ENCODE data around the gene CDKL5. TPM values are rescaled to one million over a fixed set of nuclear protein-coding genes. Genes with fewer than 3 reads are reported as not detected.

Gene CDKL5
- polyA plus RNA-seq, 1 experiment = 13.3 TPM

DNA sequence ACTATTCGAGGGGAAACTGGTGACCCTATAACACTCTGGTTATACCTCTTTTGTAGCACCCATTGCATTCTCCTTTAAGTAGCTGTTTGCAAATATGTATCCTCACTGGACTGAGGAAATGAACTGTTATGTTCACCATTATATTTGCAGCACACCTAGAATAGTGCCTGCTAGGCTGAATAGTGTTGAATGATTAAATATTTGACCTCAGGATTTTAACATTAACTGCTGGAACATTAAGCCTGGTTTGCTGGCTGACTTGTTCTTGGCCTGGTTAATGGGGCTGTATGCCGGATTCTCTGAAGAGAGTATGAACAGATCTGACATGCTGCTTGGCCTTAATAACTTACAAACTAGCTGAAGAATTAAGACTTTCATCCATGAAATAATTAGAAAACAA is 166.4 kb downstream of the CDKL5 start:
- Histone ChIP-seq H3K27ac (ENCODE audit: low read depth, low read length) (no peak overlapping the region), H3K9me3 (ENCODE audit: control insufficient read depth, insufficient read depth, low read length) (no peaks in the 10 kb centered on the region), H3K4me3 (ENCODE audit: low read depth, low read length) (no peak overlapping the region), H3K27me3 (ENCODE audit: control insufficient read depth, insufficient read depth, low read length) (no peaks in the 10 kb centered on the region)
- ChIA-PET CTCF (no interaction called here), POLR2A (no interaction called here)
- TF ChIP-seq, protein P1, sequence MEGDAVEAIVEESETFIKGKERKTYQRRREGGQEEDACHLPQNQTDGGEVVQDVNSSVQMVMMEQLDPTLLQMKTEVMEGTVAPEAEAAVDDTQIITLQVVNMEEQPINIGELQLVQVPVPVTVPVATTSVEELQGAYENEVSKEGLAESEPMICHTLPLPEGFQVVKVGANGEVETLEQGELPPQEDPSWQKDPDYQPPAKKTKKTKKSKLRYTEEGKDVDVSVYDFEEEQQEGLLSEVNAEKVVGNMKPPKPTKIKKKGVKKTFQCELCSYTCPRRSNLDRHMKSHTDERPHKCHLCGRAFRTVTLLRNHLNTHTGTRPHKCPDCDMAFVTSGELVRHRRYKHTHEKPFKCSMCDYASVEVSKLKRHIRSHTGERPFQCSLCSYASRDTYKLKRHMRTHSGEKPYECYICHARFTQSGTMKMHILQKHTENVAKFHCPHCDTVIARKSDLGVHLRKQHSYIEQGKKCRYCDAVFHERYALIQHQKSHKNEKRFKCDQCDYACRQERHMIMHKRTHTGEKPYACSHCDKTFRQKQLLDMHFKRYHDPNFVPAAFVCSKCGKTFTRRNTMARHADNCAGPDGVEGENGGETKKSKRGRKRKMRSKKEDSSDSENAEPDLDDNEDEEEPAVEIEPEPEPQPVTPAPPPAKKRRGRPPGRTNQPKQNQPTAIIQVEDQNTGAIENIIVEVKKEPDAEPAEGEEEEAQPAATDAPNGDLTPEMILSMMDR (IDR thresholded peaks at IDR 0.05; ENCODE audit: low read depth, low read length) = no peak
- no peak for DNase-seq (ENCODE audit: low read depth, low spot score)

DNA sequence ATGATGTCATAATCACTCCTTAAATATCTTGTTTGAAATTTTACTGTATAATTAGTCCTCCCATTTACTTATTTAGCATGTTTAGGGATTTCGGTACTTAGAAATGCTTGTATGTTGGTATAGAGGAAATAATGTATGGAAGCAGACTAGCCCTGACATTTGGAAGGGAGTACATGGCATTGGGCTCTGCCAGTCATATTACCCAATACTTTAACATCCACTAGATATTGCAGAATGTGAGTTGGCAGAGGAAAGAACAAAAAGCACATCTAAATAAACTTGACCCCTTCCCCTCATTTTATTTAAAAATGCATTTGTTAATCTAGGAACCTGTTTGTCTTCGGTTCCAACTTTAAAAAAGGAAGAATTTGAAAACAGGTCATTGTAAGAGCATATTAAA is 168.7 kb downstream of the CDKL5 start:
- ChIA-PET POLR2A (no interaction called here), CTCF (no interaction called here)
- TF ChIP-seq, protein P1 (IDR thresholded peaks at IDR 0.05; ENCODE audit: low read depth, low read length) = no peak
- Histone ChIP-seq H3K27ac (ENCODE audit: low read depth, low read length) (no peak overlapping the region), H3K9me3 (ENCODE audit: control insufficient read depth, insufficient read depth, low read length) (no peaks in the 10 kb centered on the region), H3K27me3 (ENCODE audit: control insufficient read depth, insufficient read depth, low read length) (no peaks in the 10 kb centered on the region), H3K4me3 (ENCODE audit: low read depth, low read length) (no peak overlapping the region)
- DNase-seq (ENCODE audit: low read depth, low spot score) = no peak

DNA sequence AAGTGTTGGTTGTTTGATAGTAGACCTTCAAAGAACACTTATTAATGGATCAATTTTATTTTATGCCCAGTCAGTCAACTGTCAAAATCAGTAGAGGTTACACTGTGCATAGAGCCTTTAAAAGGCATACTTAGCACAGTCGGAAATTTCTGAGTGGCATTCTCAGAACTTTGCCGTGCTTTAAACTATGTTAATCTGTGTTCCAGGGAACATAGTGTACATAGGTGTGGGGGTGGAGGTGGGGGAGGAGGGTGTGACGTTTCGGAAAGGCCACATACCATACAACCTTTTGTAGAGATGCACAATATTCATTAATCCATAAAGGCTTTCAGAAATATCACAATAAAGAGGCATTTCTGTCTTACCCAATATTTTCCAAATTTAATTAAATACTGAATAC is 170.7 kb downstream of the CDKL5 start:
- ChIA-PET POLR2A (no interaction called here), CTCF (no interaction called here)
- H3K27ac ChIP-seq (ENCODE audit: low read depth, low read length) = no peak overlapping the region
- H3K9me3 ChIP-seq (ENCODE audit: control insufficient read depth, insufficient read depth, low read length) = no peaks in the 10 kb centered on the region
- no peak overlapping the region for H3K4me3 ChIP-seq (ENCODE audit: low read depth, low read length)
- no peak for DNase-seq (ENCODE audit: low read depth, low spot score)
- TF ChIP-seq, protein P1 (IDR thresholded peaks at IDR 0.05; ENCODE audit: low read depth, low read length) = no peak
- H3K27me3 ChIP-seq (ENCODE audit: control insufficient read depth, insufficient read depth, low read length) = no peaks in the 10 kb centered on the region

DNA sequence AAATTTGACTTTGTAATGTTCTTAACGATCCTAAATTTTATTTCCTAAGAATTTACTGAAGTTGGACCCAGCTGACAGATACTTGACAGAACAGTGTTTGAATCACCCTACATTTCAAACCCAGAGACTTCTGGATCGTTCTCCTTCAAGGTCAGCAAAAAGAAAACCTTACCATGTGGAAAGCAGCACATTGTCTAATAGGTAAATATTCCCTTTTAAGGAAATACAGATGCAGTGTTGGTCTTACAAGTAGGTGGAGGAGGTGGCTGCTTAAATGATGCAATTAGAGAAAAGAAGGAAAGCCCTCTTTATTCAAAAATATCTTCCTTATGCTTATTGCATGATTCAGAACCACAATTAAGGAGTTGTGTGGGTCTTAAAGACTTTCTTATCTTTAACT is 173.0 kb downstream of the CDKL5 start:
- H3K9me3 ChIP-seq (ENCODE audit: control insufficient read depth, insufficient read depth, low read length) = no peaks in the 10 kb centered on the region
- no peak overlapping the region for H3K4me3 ChIP-seq (ENCODE audit: low read depth, low read length)
- H3K27ac ChIP-seq (ENCODE audit: low read depth, low read length) = no peak overlapping the region
- CTCF ChIA-PET = no interaction called here
- POLR2A ChIA-PET = no interaction called here
- DNase-seq (ENCODE audit: low read depth, low spot score) = no peak
- TF ChIP-seq, protein P1 (IDR thresholded peaks at IDR 0.05; ENCODE audit: low read depth, low read length) = no peak
- no peaks in the 10 kb centered on the region for H3K27me3 ChIP-seq (ENCODE audit: control insufficient read depth, insufficient read depth, low read length)

DNA sequence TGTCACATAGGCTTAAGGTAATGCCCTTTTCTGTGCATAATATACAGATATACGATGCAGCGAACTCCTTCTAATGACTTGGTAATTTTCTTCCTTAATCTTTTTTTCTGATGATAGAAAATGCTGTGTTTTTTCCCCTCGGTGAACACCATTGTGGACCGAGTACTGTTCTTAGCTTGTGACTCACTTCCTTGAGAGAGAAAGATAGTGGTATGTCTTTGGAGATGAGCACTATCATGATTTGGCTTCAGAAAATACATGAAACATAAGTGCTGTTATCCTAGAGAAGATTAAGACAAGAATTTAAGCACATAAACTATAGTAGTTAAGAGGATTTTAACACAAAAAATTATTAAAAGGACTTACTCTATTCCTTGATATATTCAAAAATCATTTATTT is 182.6 kb downstream of the CDKL5 start:
- TF ChIP-seq, protein P1 (IDR thresholded peaks at IDR 0.05; ENCODE audit: low read depth, low read length) = no peak
- H3K4me3 ChIP-seq (ENCODE audit: low read depth, low read length) = no peak overlapping the region
- ChIA-PET POLR2A (no interaction called here), CTCF (no interaction called here)
- no peak for DNase-seq (ENCODE audit: low read depth, low spot score)
- H3K9me3 ChIP-seq (ENCODE audit: control insufficient read depth, insufficient read depth, low read length) = no peaks in the 10 kb centered on the region
- H3K27ac ChIP-seq (ENCODE audit: low read depth, low read length) = no peak overlapping the region
- no peaks in the 10 kb centered on the region for H3K27me3 ChIP-seq (ENCODE audit: control insufficient read depth, insufficient read depth, low read length)

All from AG04450 (cell line).